CD14-positive monocyte (primary cell): ENCODE data around the gene ZNF408. TPM values are rescaled to one million over a fixed set of nuclear protein-coding genes. Genes with fewer than 3 reads are reported as not detected.

Experiments
- DNase-seq, 3 donors: peaks; one replicate each; pipeline ENCODE4 v3.0.0-alpha.2; 2011 to 2022
- H2AFZ ChIP-seq: 2 replicates; pipeline ENCODE4 v1.6.0; 2012; ENCODE audit warnings: mild to moderate bottlenecking, low read depth, low read length, inconsistent platforms; ENCODE audit not compliant: insufficient read depth, poor library complexity, severe bottlenecking
- H3K27ac ChIP-seq, 2 donors: 1 replicate in 1 of 2; 2 replicates in 1 of 2; pipeline ENCODE4 v1.5.1; 2012 to 2013; ENCODE audit warnings: low read length in 2 of 2, control low read depth in 1 of 2, inconsistent platforms in 1 of 2, low read depth in 1 of 2, mild to moderate bottlenecking in 1 of 2
- H3K27me3 ChIP-seq, 2 donors: one replicate each; pipeline versions ENCODE4 v1.6.0 to v1.6.1; 2011 to 2013; ENCODE audit warnings: low read length in 2 of 2; ENCODE audit not compliant: control insufficient read depth in 2 of 2, insufficient read depth in 2 of 2
- H3K36me3 ChIP-seq, 2 donors: replicated peaks in 1 of 2; 1 replicate in 1 of 2; 2 replicates in 1 of 2; pipeline versions ENCODE4 v1.5.1 to v1.6.1; 2012 to 2013; ENCODE audit warnings: low read length in 2 of 2, control low read depth in 1 of 2, inconsistent platforms in 1 of 2, mild to moderate bottlenecking in 1 of 2; ENCODE audit not compliant: insufficient read depth in 2 of 2, control insufficient read depth in 1 of 2
- H3K4me1 ChIP-seq, 2 donors: 1 replicate in 1 of 2; 2 replicates in 1 of 2; pipeline versions ENCODE4 v1.5.1 to v1.6.1; 2012 to 2013; ENCODE audit warnings: low read length in 2 of 2, control low read depth in 1 of 2, inconsistent platforms in 1 of 2, mild to moderate bottlenecking in 1 of 2, moderate library complexity in 1 of 2; ENCODE audit not compliant: insufficient read depth in 2 of 2, control insufficient read depth in 1 of 2
- H3K4me2 ChIP-seq: replicated peaks from 2 replicates; pipeline ENCODE3; 2012; ENCODE audit warnings: low read length, moderate library complexity, mild to moderate bottlenecking; ENCODE audit not compliant: poor library complexity, severe bottlenecking; ENCODE audit errors: extremely low read depth
- H3K4me3 ChIP-seq, 3 experiments: fragments of 200-600 bp in 1 of 3; sonication (generic) in 1 of 3; replicated peaks in 1 of 3; 1 replicate in 2 of 3; 2 replicates in 1 of 3; pipeline ENCODE4 v1.5.1; 2011 to 2013; ENCODE audit warnings: low read length in 3 of 3, mild to moderate bottlenecking in 3 of 3, control low read depth in 2 of 3, low read depth in 2 of 3, inconsistent platforms in 1 of 3, moderate library complexity in 1 of 3
- H3K79me2 ChIP-seq: 2 replicates; pipeline ENCODE4 v1.6.0; 2012; ENCODE audit warnings: mild to moderate bottlenecking, control low read depth, inconsistent platforms, low read length, moderate library complexity; ENCODE audit not compliant: insufficient read depth
- H3K9ac ChIP-seq: 2 replicates; pipeline ENCODE4 v1.6.0; 2017; ENCODE audit warnings: low read length, mild to moderate bottlenecking; ENCODE audit not compliant: insufficient read depth, poor library complexity, severe bottlenecking
- H3K9me3 ChIP-seq, 2 donors: replicated peaks in 1 of 2; 1 replicate in 1 of 2; 2 replicates in 1 of 2; pipeline versions ENCODE4 v1.5.1 to v1.6.1; 2012 to 2013; ENCODE audit warnings: low read length in 2 of 2, control low read depth in 1 of 2; ENCODE audit not compliant: control insufficient read depth in 1 of 2, insufficient read depth in 1 of 2
- H4K20me1 ChIP-seq: 2 replicates; pipeline ENCODE4 v1.6.0; 2012; ENCODE audit warnings: mild to moderate bottlenecking, low read length, control low read depth, moderate library complexity; ENCODE audit not compliant: insufficient read depth
- H3K27ac Mint-ChIP-seq, 7 donors: one replicate each; pipeline ENCODE4 v1.8.0; 2020; ENCODE audit warnings: mild to moderate bottlenecking in 7 of 7, mixed read lengths in 7 of 7, moderate library complexity in 6 of 7, inconsistent platforms in 2 of 7
- H3K27me3 Mint-ChIP-seq, 3 donors: one replicate each; pipeline ENCODE4 v1.8.0; 2021 to 2022; ENCODE audit warnings: low read depth in 3 of 3, mild to moderate bottlenecking in 3 of 3, mixed read lengths in 3 of 3, moderate library complexity in 3 of 3, inconsistent platforms in 1 of 3
- H3K36me3 Mint-ChIP-seq, 2 donors: one replicate each; pipeline ENCODE4 v1.8.0; 2020; ENCODE audit warnings: mixed read lengths in 2 of 2, inconsistent platforms in 1 of 2, mild to moderate bottlenecking in 1 of 2
- H3K4me1 Mint-ChIP-seq: one replicate; pipeline ENCODE4 v1.8.0; 2020; ENCODE audit warnings: mild to moderate bottlenecking, mixed read lengths
- H3K4me3 Mint-ChIP-seq, 2 donors: one replicate each; pipeline ENCODE4 v1.8.0; 2020; ENCODE audit warnings: mild to moderate bottlenecking in 2 of 2, mixed read lengths in 2 of 2, moderate library complexity in 1 of 2
- H3K9me3 Mint-ChIP-seq, 7 donors: one replicate each; pipeline ENCODE4 v1.8.0; 2020 to 2022; ENCODE audit warnings: mixed read lengths in 7 of 7, mild to moderate bottlenecking in 6 of 7, moderate library complexity in 6 of 7, inconsistent platforms in 2 of 7
- CTCF ChIP-seq: fragments of 200-600 bp; IDR thresholded peaks from one replicate; pipeline ENCODE4 v1.8.0; 2022; ENCODE audit warnings: antibody characterized with exemption, mild to moderate bottlenecking
- WGBS: methylation state at CpG from one replicate; pipeline ENCODE4 v1.1.5; 2013; ENCODE audit warnings: missing lambda C conversion rate; ENCODE audit not compliant: insufficient coverage; 5-methylcytosine and 5-hydroxymethylcytosine counted together
- intact Hi-C, 2 donors: fragments of 100-400 bp; cut with micrococcal nuclease; formaldehyde crosslinking; loops; one replicate each; pipeline versions ENCODE4 v1.15.0 to v1.15.1; 2023
- polyA plus RNA-seq, 3 donors: library from polyadenylated mRNA; depleted of rRNA in 1 of 3; unstranded in 2 of 3; stranded (reverse) in 1 of 3; fragments of 300-500 nt in 2 of 3; fragments of >200 nt in 1 of 3; fragmentation: Illumina TruSeq in 2 of 3; gene quantifications; 1 replicate in 2 of 3; 2 replicates in 1 of 3; pipeline ENCODE4 v1.2.3, GENCODE V29; 2012 to 2021

Gene ZNF408
- polyA plus RNA-seq, 3 donors = 4.1 to 4.5 (median 4.2) TPM

DNA sequence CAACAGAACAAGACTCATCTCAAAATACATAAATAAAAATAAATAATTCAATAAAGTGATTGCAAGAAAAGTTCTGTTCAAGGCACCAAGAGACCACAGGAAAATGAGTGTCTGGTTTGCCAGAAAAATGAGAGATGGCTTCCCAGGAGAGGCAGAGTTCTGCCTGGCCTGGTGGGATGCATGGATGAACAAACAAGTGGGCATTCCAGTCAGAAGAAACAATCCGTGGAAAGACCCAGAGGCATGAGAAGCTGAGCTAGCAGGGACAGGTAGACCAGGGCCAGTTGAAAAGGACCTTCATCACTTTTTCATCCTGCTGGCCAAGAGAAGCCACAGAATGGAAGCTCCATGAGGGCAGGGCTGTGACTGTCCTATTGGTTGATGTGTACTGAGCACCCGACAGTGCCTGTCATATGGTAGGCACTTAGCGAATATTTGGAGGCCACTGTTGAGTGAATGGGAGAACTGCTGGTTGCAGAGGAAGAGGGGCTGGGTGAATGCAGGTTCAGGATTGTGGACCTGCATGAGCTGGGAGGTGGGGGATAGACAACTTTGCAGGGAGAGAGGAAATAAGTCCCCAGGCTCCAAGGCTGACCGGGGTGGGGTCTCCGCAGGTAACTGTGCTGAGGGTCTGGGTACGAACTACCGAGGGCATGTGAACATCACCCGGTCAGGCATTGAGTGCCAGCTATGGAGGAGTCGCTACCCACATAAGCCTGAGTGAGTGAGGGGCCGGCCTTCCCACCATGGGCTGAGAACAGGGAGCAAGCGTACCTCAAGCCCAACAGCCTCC lies 21.9 kb downstream of the ZNF408 start:
- no peak for TF ChIP-seq CTCF
- Histone ChIP-seq H2AFZ (no peak overlapping the region), H3K9ac (no peak overlapping the region), H3K9me3 (no peaks in the 10 kb centered on the region), H3K4me3 (no peak overlapping the region), H4K20me1 (no peaks in the 10 kb centered on the region), H3K79me2 (no peaks in the 10 kb centered on the region), H3K4me1 (no peaks in the 10 kb centered on the region), H3K27ac (no peak overlapping the region), H3K4me2 (no peak overlapping the region), H3K36me3 (no peaks in the 10 kb centered on the region), H3K27me3 (no peaks in the 10 kb centered on the region)
- Mint-ChIP-seq H3K36me3 (no peaks in the 10 kb centered on the region), H3K4me3 (no peak overlapping the region), H3K27me3 (peaks cover 0 to 8% (median 5%) of the 10 kb centered on the region in 3 donors), H3K9me3 (peaks cover 0 to 3% (median 0%) of the 10 kb centered on the region in 7 donors), H3K27ac (no peak overlapping the region), H3K4me1 (peaks cover 6% of the 10 kb centered on the region)
- DNase-seq = no peak
- intact Hi-C loops = no loop called here
- 92% methylated on average over 9 of the region's 11 CpGs for WGBS

DNA sequence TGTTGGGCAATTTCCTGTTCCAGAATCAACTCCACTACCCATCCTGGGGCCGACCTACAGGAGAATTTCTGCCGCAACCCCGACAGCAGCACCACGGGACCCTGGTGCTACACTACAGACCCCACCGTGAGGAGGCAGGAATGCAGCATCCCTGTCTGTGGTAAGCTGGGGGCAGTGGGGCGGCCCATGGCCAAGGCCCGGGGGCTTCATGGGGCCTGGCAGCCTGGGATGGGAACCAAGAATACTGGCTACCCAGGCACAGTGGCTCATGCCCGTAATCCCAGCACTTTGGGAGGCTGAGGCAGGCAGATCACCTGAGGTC lies 22.5 kb downstream of the ZNF408 start:
- no peaks in the 10 kb centered on the region for H3K79me2 ChIP-seq
- no peaks in the 10 kb centered on the region for H3K36me3 ChIP-seq
- no peak overlapping the region for H3K4me2 ChIP-seq
- H3K27me3 ChIP-seq = no peaks in the 10 kb centered on the region
- Mint-ChIP-seq H3K4me3 (no peak overlapping the region), H3K36me3 (no peaks in the 10 kb centered on the region), H3K27me3 (peaks cover 0 to 8% (median 5%) of the 10 kb centered on the region in 3 donors), H3K9me3 (peaks cover 0 to 3% (median 0%) of the 10 kb centered on the region in 7 donors), H3K4me1 (peaks cover 6% of the 10 kb centered on the region), H3K27ac (peak overlapping the region in 1 of 7 donors; percentile 57)
- 88% methylated on average over 3 of the region's 8 CpGs for WGBS
- no peaks in the 10 kb centered on the region for H4K20me1 ChIP-seq
- TF ChIP-seq CTCF = no peak
- DNase-seq = no peak
- H3K4me3 ChIP-seq = no peak overlapping the region
- no peak overlapping the region for H3K9ac ChIP-seq
- no peaks in the 10 kb centered on the region for H3K9me3 ChIP-seq
- H3K4me1 ChIP-seq = no peaks in the 10 kb centered on the region
- intact Hi-C loops = no loop called here
- H2AFZ ChIP-seq = no peak overlapping the region
- no peak overlapping the region for H3K27ac ChIP-seq
